Brain pericyte (primary cell): ENCODE results near the gene RPS3.

ENCODE experiments used
- DNase-seq: peaks from one replicate; pipeline ENCODE4 v3.0.0-alpha.2; 2012; ENCODE audit warnings: low read depth, low spot score

Gene RPS3

GRCh38 chr11:75413864-75414263, 14.5 kb downstream of the RPS3 start:
- DNase-seq, result no peak

DNA sequence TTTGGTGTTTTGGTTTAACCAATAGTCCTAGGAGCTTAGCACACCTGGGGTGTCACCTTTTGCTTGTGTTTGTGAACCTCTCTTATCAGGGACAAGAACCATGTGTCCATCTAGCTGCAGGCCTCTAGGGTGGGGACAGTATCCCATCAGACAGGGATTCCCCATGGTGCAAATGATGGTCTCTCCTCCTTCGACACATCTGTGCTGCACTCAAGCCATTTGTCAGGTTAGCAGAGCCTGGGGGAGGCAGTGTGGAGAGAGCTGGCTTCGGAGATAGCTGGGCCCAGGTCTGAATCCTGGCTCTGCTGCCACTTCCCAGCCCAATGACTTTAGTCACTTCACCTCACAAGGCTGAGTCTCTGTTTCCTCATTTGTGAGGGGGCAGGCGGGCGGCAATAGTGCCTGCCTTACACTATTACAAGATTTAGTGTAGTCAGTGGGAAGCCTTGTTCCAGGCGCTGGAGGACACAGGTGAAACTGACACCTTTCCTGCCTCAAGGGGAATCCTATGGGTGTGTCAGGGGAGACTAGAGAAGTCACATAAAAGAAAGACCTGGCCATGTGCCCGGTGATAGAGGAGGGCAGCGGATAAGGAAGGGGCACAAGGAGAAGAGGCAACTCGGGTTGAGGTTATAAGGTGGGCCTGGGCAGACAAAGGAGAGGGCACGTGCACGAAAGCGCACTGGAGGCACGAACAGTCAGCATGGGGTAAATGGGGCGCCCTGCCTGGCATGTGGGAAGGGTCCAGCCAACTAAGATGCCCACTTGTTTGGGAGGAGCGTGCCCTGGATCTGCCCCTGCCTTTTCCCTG, 21.1 kb downstream of the RPS3 start:
- no peak for DNase-seq

- no peak for DNase-seq
These were observed 21.8 kb downstream of the RPS3 start for GRCh38 chr11:75421035-75421602.

- no peak for DNase-seq
These were observed 22.6 kb downstream of the RPS3 start for GRCh38 chr11:75421902-75422247.

DNA sequence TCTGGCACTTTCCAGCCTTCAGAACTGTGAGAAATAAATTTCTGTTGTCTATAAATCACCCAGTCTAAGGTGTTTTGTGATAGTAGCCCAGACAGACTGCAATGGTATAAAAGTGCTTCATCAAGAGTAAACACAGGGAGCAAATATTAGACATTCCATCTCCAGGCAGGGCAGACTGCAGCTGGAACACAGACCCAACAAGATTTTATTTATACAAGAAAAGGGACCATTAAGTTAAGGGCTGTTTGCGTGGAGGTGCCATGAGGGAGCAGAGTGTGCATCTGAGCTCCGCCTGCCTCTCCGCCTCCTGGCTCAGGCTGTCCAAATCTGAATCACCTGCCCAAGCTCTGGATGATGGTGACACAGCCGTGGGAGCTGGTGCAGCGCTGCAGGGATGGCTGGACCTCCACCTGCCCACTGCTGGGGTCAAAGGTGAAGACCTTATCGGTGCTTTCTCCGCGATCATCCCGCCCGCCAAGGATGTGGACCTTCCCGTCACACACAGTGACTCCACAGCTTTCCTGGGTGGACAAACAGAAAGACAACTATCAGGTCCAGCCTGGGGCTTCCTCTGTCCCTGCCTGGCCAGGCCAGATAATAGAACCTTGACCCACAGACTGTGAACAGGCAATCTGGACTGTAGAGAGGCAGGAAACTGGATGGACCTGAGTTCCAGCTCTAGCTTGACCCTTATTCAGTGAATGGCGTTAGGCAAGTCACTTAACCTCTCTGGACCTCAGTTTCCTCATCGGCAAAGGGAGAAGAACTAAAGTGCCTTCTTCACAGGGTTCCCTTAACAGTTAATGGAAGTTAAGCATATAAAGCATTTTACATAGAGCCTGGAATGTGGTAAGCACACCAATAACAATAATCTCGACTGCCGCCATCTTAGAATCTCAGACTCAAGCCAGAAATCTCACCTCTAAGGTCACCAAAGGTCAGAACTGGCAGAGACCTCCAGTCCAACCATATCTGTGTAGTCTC, 23.2 kb downstream of the RPS3 start:
- DNase-seq, result no peak

DNA sequence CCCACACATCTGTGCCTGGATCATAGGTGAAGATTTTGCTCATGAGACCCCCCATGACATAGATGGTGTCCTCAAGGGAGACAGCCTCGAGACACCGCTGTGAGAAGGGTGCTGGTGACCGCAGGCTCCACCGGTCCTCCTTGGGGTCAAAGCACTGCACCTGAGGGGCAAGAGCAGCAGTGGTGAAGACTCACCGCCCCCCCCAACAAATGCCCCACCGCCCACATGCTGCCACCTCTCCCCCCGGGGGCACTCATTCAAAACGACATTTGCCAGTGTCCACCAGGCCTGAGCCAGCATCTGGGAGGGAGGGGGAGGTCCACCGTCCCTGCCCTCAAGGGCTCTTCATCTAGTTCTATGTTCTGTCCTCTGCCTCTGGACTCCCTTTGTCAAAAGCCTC, 24.4 kb downstream of the RPS3 start:
- DNase-seq, result no peak

DNA sequence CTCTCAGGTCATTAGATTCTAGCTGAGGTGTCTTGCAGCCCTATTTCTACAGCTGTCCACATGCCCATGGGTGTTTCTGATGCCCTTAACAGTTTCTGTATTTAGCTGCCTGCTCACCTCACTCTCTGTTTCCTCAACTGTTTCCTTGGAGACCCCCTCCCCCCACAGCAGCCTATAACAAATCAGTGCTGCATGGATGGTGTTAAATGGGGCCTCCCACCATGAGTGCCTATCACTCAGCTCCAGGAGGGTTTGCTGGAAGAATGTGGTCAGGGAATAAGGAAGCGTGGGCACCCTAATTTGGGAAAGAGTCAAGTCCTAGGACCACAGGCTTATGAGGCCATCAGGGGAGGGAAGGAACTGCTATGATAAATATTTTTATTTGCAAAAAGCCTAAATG, 25.1 kb downstream of the RPS3 start:
- no peak for DNase-seq

DNA sequence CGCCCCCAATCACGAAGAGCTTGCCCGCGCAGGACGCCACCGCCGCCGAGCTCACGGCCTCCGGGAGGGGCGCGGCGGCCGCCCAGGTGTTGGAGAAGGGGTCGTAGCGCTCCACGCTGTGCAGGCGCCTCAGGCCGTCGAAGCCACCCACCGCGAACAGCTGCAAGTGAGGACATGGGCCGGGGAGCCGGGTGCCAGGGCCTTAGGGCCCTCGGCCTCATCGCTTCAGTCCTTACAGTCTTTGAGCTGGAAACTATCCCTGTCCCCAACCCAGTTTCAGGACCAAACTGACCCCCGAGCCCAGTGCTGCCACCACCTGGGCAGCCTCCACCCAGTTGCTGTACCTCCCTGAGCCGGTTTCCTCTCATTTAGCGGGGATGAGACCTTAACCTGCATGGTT, 26.1 kb downstream of the RPS3 start:
- no peak for DNase-seq

- no peak for DNase-seq
These were observed 27.4 kb downstream of the RPS3 start for GRCh38 chr11:75426720-75427086.

DNA sequence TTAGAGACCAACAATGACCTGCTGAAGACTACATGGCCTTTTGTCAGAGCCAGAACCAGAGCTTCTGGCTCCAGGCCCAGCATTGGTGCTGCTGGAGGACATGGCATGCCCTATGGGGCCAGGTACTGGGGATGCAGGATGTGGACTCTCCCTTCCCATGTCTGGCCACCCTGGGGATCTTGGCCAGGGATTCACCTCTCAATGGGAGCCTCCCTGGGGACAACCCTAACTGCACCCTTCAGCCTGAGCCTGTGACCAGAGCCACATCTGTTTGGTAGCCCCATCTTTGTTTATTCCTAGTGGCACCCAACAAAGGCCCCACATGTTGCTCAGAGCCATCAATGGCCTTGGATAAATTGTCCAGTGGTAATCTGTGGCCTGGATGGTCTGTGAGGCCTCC, 27.9 kb downstream of the RPS3 start:
- no peak for DNase-seq

GRCh38 chr11:75428281-75428724, 29.0 kb downstream of the RPS3 start:
- DNase-seq, result peak; percentile 41

- no peak for DNase-seq
These were observed 29.8 kb downstream of the RPS3 start for GRCh38 chr11:75428989-75429640.

DNA sequence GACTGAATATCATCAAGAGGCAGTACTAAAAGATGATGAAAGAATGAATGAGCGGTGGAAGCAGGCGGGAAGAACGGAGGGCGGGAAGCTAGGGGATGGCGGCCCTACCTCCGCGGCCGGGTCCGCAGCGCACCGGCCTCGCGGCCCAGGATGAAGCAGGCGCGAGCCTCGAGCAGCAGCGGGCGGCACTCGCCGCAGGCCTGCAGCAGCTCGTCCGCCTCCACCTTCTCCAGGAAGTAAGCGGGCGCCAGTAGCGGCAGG, 30.3 kb downstream of the RPS3 start:
- no peak for DNase-seq

DNA sequence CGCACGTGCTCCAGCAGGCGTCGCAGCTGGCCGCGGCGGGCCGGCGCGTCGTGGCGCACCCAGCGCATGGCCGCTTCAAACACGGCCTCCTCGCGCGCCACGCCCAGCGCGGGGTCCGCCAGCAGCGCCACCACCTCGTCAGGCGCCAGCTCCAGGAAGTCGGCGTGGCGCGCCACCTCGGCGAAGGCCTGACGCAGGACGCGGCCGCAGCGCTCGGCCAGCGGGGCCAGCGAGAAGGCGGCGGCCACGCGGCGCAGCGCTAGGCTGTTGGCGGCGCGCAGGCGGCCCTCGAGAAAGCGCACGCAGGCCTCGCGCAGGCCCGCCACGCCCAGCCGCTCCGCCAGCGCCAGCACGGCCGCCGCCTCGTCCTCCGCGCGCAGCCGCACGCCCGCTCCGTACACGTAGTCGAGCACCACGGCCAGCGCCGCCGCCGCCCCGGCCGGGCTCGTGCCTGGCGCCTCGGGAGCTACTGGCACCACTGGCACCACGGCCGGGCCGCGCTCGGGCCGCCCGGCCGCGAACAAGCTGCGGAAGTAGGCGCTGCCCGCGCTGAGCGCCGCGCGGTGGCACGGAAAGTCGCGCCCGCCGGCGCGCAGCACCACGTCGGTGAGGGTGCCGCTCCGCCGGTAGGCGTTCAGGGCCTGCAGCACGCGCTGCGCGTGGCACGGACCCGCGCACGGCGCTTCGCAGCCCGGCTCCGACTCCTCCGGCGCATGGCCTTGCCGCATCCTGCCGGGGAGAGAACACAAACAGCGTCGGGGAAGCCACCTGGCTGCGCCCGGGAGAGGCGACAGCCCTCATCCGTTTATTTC, 30.8 kb downstream of the RPS3 start:
- no peak for DNase-seq

- no peak for DNase-seq
These were observed 31.6 kb downstream of the RPS3 start for GRCh38 chr11:75430714-75431532.

DNA sequence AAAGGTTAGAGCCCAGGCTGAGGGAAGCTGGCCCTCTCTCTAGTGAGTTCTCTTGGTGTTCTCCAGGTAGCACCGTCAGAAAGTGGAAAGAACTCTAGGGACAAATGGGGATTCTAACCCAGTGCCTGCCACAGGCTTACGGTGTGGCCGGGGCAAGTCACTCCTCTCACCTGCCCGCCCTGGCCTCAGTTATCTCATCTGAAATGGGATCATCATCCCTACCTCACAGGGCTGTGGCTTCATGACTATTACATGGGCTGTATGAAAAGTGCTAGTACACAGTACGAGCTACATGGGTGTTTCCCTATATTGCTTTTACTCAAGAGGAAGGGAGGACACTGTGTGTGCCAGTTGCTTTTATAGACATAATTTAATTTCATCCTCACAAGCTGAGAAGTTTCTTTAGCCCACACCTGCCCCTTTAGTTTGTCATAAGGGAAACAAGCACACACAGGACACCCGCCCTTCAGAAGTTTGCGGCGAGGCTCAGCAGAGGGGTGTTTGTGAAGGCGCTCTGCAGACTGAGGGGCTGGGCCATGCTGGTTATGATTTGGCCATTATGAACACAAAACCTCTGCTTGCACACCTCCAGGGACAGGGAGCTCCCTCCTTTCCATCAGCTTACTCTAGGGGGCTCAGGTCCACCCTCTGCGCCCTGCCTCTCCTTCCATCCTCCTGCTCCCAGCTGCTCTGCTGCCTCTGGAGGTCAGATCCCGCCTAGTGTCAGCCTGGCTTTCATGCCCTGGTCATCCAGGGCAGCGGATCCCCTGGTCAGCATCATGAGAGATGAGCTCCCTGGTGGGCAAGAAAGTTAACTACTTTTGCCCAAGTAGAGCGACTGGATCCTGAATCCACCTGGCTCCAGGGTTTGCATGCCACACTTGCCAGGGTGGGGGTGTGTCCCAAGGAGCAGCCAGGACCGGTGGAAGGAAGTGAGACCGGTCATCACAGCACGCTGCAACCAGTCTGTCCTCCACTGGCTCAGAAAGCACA, 32.5 kb downstream of the RPS3 start:
- DNase-seq, result no peak

DNA sequence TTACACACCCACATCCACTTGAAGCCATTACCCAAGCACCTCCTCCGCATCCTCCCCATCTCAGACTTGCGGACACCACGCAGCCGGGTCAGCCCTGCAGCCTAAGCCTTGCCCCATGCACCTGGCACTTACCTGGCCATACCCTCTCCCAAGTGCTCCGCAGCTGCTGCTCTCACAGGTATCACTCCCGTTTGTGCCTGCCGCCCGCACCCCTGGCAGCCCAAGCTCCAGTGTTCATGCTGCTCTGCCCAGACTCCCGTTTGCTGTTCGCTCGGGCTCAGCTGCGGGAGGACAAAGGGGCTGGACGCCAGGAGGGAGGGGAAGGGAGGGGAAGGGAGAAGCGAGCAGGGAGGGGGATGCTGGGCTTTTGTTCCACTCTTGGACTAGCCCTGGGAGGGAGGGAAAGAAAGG, 33.6 kb downstream of the RPS3 start, which contains the start of gene KLHL35:
KLHL35 (minus strand) TSS at position 293 of the 411 bp plus-strand sequence. CDS start 2,574 bp downstream, outside the sequence.
- DNase-seq, result no peak

DNA sequence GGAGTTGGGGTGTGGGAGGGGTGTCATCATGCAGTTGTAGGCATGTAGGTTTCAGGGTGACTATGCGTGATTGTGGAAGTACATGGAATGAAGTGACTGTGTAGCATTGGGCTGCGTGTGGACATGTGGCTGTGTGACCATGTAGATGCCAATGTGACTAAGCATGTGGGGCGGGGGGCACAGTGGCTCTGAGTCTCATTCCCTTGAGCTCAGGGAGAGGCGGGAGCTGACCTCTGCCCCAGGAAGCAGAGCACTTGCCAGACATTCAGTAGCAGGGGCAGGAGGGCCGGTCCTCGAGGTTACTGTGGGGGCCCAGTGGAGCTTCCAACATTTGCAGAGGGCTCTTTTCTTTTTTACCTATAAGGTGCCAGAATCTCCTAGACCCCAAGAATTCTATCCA, 34.1 kb downstream of the RPS3 start:
- no peak for DNase-seq

GRCh38 chr11:75434051-75434450, 34.7 kb downstream of the RPS3 start:
- DNase-seq, result no peak
